HUES64 (cell line): ENCODE results near the gene CFAP54.

Experiments used
- H3K27ac ChIP-seq: 2 replicates; pipeline ENCODE4 v1.7.0; 2013; ENCODE audit warnings: low read depth, low read length, inconsistent platforms
- H3K27me3 ChIP-seq: 2 replicates; pipeline ENCODE4 v1.6.1; 2013; ENCODE audit warnings: mild to moderate bottlenecking, low read length; ENCODE audit not compliant: insufficient read depth
- H3K36me3 ChIP-seq: 2 replicates; pipeline ENCODE4 v1.6.1; 2013; ENCODE audit warnings: mild to moderate bottlenecking, low read length; ENCODE audit not compliant: insufficient read depth
- H3K4me1 ChIP-seq: 2 replicates; pipeline ENCODE4 v1.6.1; 2013; ENCODE audit warnings: mild to moderate bottlenecking, low read length, moderate library complexity; ENCODE audit not compliant: insufficient read depth
- H3K4me3 ChIP-seq: 2 replicates; pipeline ENCODE4 v1.5.1; 2013; ENCODE audit warnings: mild to moderate bottlenecking, low read length, moderate library complexity
- H3K9ac ChIP-seq: 2 replicates; pipeline ENCODE4 v1.6.1; 2013; ENCODE audit warnings: mild to moderate bottlenecking, low read depth, low read length
- H3K9me3 ChIP-seq: 2 replicates; pipeline ENCODE4 v1.6.1; 2013; ENCODE audit warnings: low read depth, low read length; ENCODE audit not compliant: insufficient read depth
- WGBS: fragments of 150-250, 120-280 bp; methylation state at CpG from one replicate; pipeline ENCODE4 v1.1.7; 2013; ENCODE audit warnings: missing lambda C conversion rate; 5-methylcytosine and 5-hydroxymethylcytosine counted together

The CFAP54 gene

DNA sequence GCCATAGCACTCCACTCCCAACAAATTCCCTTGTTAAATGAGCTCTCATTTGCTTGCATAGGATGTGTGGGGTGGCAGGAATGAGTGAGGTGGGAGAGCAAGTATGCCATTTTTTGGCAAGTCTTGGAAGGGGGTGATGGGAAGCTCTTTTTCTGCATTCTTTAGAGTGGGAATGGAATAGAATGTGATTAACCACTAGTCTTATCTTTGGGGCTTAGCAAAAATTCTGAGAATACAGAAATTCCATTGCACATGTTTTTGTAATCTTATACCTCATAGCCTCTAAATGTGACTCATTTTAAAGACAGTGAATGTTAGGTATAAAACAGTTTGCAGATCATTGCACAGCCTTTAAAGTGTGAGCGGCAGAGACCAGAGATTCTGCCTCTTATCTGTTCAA lies 389.3 kb downstream of the CFAP54 start:
- Histone ChIP-seq H3K27me3 (no peaks in the 10 kb centered on the region), H3K4me1 (no peaks in the 10 kb centered on the region), H3K9me3 (no peaks in the 10 kb centered on the region), H3K36me3 (no peaks in the 10 kb centered on the region), H3K4me3 (no peak overlapping the region), H3K9ac (no peak overlapping the region), H3K27ac (no peak overlapping the region)
- 92% methylated on average over 1 of the region's 1 CpG for WGBS

DNA sequence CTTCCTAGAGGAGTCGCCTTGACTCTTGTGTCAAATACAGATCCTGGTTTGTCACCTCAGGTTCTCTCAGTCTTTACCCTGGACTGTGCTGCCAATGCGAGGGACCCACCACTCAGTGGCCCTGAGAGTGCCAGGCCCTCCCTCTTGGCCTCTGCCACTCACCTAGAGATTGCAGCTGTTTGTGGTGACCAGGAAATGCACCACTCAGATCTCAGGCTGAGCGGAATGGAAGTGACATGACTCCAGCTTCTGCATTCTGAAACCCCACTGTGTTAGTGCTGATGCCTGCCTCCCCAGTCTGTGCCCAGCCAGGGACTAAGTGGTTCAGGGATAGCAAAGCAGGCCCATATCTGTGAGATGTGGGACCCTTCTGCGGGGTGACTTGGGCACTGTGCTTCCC lies 389.9 kb downstream of the CFAP54 start:
- Histone ChIP-seq H3K27ac (no peak overlapping the region), H3K36me3 (no peaks in the 10 kb centered on the region), H3K9me3 (no peaks in the 10 kb centered on the region), H3K27me3 (no peaks in the 10 kb centered on the region), H3K4me1 (no peaks in the 10 kb centered on the region), H3K9ac (no peak overlapping the region), H3K4me3 (no peak overlapping the region)
- 92% methylated on average over 4 of the region's 4 CpGs for WGBS

DNA sequence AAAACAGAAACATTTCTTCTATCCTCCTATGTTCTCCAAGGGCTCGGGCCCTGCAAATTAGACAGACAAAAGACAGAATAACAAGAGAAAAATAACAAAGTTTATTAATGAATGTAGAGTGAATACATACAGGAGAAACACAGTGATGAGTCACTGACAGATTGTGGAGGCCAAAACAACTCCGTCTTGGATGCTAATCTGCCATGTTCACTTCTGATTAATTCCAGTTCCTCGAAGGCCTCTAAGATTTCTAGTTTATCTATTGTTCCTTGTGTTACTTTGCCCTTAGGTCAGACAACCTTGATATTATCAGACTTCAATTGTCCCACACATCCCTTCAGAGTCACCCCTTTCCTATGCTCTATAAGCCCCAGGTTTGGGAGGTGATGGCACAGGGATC lies 390.8 kb downstream of the CFAP54 start:
- WGBS, result 83% methylated on average over 2 of the region's 3 CpGs
- H3K27me3 ChIP-seq, result no peaks in the 10 kb centered on the region
- H3K4me3 ChIP-seq, result no peak overlapping the region
- H3K4me1 ChIP-seq, result no peaks in the 10 kb centered on the region
- H3K27ac ChIP-seq, result no peak overlapping the region
- no peak overlapping the region for H3K9ac ChIP-seq
- H3K36me3 ChIP-seq, result no peaks in the 10 kb centered on the region
- H3K9me3 ChIP-seq, result no peaks in the 10 kb centered on the region

DNA sequence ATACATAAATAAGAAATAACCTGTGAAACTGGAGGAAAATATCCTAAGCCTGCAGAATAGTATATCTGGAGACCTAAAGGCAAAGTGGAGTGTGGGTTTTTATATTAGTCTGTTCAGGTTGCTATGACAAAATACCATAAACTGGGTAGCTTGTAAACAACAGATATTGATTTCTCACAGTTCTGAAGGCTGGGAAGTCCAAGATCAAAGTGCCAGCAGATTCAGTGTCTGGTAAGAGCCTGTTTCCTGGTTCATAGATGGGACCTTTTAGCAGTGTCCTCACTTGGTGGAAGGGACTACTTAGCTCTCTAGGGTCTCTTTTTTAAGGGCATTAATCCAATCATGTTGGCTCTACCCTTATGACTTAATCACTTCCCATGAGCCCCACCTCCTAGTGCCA lies 392.2 kb downstream of the CFAP54 start:
- no peak overlapping the region for H3K9ac ChIP-seq
- H3K4me1 ChIP-seq, result no peaks in the 10 kb centered on the region
- no peaks in the 10 kb centered on the region for H3K9me3 ChIP-seq
- no peaks in the 10 kb centered on the region for H3K27me3 ChIP-seq
- no peak overlapping the region for H3K27ac ChIP-seq
- no peak overlapping the region for H3K4me3 ChIP-seq
- no peaks in the 10 kb centered on the region for H3K36me3 ChIP-seq

DNA sequence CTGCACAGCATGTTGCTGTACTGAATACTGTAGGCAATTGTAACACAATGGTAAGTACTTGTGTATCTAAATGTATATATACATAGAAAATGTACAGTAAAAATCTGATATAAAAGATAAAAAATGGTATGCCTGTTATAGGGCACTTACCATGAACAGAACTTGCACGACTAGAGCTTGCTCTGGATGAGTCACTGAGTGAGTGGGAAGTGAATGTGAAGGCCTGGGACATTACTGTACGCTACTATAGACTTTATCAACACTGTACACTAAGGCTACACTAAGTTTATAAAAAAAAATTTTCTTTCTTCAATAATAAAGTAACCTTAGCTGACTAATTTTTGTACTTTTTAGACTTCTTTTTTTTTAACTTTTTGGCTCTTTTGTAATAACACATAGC lies 393.5 kb downstream of the CFAP54 start:
- H3K9me3 ChIP-seq, result no peaks in the 10 kb centered on the region
- no peak overlapping the region for H3K27ac ChIP-seq
- H3K9ac ChIP-seq, result no peak overlapping the region
- H3K4me1 ChIP-seq, result no peaks in the 10 kb centered on the region
- no peaks in the 10 kb centered on the region for H3K27me3 ChIP-seq
- H3K36me3 ChIP-seq, result no peaks in the 10 kb centered on the region
- H3K4me3 ChIP-seq, result no peak overlapping the region
- 55% methylated on average over 1 of the region's 2 CpGs for WGBS

DNA sequence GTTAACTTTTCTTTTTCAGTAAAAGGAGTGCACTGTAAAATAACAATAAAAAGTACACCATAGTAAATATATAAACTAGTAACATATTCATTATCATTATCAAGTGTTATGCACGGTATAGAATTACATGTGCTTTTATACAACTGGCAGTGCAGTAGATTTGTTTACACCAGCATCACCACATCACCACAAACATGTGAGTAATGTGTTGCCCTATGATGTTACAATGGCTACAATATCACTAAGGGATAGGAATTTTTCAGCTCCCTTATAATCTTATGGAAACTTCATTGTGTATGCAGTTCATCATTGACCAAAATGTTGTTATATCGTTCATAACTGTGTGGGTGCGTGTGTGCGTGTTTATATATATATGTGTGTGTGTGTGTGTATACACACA lies 394.2 kb downstream of the CFAP54 start:
- Histone ChIP-seq H3K4me3 (no peak overlapping the region), H3K4me1 (no peaks in the 10 kb centered on the region), H3K27ac (no peak overlapping the region), H3K9ac (no peak overlapping the region), H3K27me3 (no peaks in the 10 kb centered on the region), H3K36me3 (no peaks in the 10 kb centered on the region), H3K9me3 (no peaks in the 10 kb centered on the region)
- WGBS, result 100% methylated on average over 3 of the region's 4 CpGs

DNA sequence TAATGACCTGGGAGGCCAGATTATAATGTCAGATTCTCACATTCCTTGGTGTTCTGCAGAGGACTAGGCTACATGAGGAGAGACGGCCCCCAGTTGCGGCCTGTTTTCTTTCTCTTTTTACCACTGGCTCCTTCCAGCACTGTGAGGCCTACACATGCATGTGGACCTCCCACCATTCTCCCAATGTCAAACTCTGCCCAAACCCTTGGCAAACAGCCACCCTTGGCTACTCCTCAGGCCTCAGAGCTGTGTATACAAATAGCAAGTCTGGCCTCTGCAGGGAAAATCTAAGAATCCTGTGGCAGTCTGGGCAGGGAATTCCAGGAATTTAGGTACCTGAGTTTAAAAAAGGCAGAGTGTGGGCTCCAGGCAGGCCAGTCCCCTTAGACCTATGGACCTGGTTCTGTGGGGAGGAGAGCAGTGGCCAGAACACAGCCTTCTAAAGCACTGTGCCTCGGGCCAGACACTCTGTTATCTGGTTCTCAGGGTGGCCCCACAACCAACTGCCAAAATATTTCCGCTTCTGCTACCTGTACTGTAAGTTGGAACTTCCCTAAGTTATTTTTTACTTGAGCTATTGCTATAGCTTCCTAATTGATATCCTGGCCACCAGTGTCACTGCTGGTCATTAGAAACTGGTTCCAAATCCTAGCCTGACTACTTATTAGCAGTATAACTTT lies 397.8 kb downstream of the CFAP54 start:
- H3K27ac ChIP-seq, result no peak overlapping the region
- H3K36me3 ChIP-seq, result no peaks in the 10 kb centered on the region
- peaks cover 13% of the 10 kb centered on the region; the same call in 1 of the 2 replicates for H3K4me1 ChIP-seq
- 87% methylated on average over 4 of the region's 4 CpGs for WGBS
- H3K9me3 ChIP-seq, result no peaks in the 10 kb centered on the region
- no peaks in the 10 kb centered on the region for H3K27me3 ChIP-seq
- no peak overlapping the region for H3K4me3 ChIP-seq
- H3K9ac ChIP-seq, result no peak overlapping the region

DNA sequence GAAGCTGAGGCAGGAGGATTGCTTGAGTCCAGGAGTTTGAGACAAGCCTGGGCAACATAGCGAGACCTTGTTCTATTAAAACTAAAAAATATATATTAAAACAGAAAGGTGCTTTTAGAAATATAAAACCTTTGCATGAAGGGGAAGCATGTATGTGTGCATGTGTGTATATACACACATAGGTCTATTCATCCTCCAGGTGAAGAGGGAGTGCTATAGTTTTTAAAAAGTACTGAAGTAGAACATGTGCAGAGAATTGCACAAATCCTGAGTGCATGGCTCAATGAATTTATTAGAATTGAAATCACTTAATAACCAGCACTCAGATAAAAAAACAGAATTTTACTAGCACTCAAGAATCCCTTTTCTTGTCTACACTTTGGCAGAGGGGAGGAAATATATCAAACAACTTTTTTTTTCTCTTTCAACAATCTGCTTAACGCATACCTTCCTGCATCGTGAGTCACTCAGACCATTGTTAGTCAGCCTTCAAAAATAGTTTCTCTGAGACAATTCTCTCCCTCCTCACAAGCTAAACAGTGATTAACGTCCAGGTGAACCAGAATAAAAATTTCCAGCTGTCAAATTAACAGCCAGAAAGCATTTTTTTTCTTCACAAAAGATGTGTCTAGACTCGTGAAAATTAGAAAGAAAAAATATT lies 400.0 kb downstream of the CFAP54 start:
- Histone ChIP-seq H3K27ac (no peak overlapping the region), H3K9ac (no peak overlapping the region), H3K9me3 (no peaks in the 10 kb centered on the region), H3K4me3 (no peak overlapping the region), H3K36me3 (no peaks in the 10 kb centered on the region), H3K27me3 (no peaks in the 10 kb centered on the region), H3K4me1 (peaks cover 13% of the 10 kb centered on the region; the same call in 1 of the 2 replicates)
- WGBS, result 55% methylated on average over 3 of the region's 5 CpGs

DNA sequence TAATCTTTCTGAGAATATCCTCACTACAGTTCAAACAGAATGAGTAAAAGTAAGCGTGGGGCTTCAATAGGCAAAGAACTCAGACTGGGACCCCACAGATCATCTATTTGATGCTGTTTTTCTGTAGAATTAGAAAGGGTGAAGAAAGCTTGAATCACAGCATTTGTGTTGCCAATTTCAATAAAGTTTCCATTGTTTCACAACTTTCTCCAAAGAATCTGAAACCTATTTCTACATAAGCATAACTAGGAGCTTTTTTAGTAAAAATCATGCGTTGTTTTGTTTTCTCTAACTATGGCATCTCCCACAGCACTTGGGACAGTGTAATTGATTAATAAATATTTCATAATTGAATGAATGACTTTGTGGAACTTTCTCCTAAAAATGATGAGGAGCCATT lies 401.0 kb downstream of the CFAP54 start:
- Histone ChIP-seq H3K9me3 (no peaks in the 10 kb centered on the region), H3K36me3 (no peaks in the 10 kb centered on the region), H3K27me3 (no peaks in the 10 kb centered on the region), H3K4me3 (no peak overlapping the region), H3K4me1 (peaks cover 13% of the 10 kb centered on the region; the same call in 1 of the 2 replicates), H3K9ac (no peak overlapping the region), H3K27ac (no peak overlapping the region)
- WGBS, result 97% methylated on average over 2 of the region's 2 CpGs

DNA sequence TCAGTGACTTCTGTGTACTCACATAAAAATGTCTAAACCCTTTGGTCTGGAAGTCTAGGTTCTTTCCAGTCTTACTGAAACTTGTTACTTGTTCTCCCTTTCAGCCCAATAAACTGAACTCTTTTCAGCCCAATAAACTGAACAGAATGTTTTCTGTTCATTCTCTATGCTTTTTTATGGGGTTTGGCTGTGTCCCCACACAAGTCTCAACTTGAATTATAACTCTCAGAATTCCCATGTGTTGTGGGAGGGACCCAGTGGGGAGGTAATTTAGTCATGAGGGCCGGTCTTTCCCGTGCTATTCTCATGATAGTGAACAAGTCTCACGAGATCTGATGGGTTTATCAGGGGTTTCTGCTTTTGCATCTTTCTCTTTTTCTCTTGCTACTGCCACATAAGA lies 402.7 kb downstream of the CFAP54 start:
- Histone ChIP-seq H3K27me3 (no peaks in the 10 kb centered on the region), H3K4me1 (peaks cover 13% of the 10 kb centered on the region; the same call in 1 of the 2 replicates), H3K9me3 (no peaks in the 10 kb centered on the region), H3K36me3 (no peaks in the 10 kb centered on the region), H3K9ac (no peak overlapping the region), H3K27ac (no peak overlapping the region), H3K4me3 (no peak overlapping the region)
- 92% methylated on average over 3 of the region's 3 CpGs for WGBS

DNA sequence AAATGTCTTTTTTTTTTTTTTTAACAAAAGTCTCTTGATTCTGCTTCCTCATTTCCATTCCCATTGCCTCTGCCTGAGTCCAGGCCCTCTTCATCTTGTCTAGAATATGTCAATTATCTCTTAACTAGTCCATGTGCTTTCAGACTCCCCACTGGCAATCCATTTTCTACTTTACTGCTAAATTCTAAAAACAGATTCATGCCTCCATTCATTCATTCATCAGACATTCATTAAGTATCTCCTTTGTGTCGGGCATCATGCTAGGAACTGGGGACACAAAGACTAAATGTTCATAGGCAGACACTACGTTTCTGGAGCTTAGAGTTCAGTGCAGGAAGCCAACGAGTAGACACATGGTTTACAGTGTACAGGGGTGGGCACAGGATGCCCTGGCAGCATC lies 408.0 kb downstream of the CFAP54 start:
- Histone ChIP-seq H3K4me3 (no peak overlapping the region), H3K36me3 (no peaks in the 10 kb centered on the region), H3K9ac (no peak overlapping the region), H3K9me3 (no peaks in the 10 kb centered on the region), H3K4me1 (no peaks in the 10 kb centered on the region), H3K27ac (no peak overlapping the region), H3K27me3 (no peaks in the 10 kb centered on the region)
- 84% methylated on average over 3 of the region's 3 CpGs for WGBS

DNA sequence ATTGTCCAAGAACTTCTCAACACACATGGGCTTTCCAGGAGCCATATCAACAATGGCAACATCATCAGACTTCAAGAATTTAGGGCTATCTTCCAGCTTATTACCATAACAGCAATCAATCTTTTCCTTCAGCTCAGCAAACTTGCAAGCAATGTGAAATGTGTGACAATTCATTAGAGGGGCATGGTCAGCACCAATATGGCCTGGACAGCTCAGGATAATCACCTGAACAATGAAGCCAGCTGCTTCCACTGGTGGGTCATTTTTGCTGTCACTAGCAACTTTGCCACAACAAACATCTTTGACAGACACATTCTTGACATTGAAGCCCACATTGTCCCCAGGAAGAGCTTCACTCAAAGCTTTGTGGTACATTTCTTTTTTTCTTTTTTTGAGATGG lies 411.8 kb downstream of the CFAP54 start:
- no peaks in the 10 kb centered on the region for H3K36me3 ChIP-seq
- no peaks in the 10 kb centered on the region for H3K4me1 ChIP-seq
- H3K27ac ChIP-seq, result no peak overlapping the region
- no peak overlapping the region for H3K4me3 ChIP-seq
- H3K27me3 ChIP-seq, result no peaks in the 10 kb centered on the region
- H3K9me3 ChIP-seq, result no peaks in the 10 kb centered on the region
- no peak overlapping the region for H3K9ac ChIP-seq
